Measurements from ENCODE around the gene CBLN2.
A peak's percentile ranks its signal among the peaks of the same experiment; 100 is the strongest.

CBLN2 gene

GRCh38 chr18:72542984-72543356 lies 1.2 kb downstream of the CBLN2 start (continued):
- no peak for TF ChIP-seq CREB5 (CRISPR knock-in tag; IDR thresholded peaks at IDR 0.05; ENCODE audit: low read depth)
- TF ChIP-seq ZNF70 (CRISPR knock-in tag; IDR thresholded peaks at IDR 0.05), result no peak
- TF ChIP-seq CSDC2 (CRISPR knock-in tag; IDR thresholded peaks at IDR 0.05), result no peak
- TF ChIP-seq ISL1 (CRISPR knock-in tag; IDR thresholded peaks at IDR 0.05), result no peak
- TF ChIP-seq, protein P1, sequence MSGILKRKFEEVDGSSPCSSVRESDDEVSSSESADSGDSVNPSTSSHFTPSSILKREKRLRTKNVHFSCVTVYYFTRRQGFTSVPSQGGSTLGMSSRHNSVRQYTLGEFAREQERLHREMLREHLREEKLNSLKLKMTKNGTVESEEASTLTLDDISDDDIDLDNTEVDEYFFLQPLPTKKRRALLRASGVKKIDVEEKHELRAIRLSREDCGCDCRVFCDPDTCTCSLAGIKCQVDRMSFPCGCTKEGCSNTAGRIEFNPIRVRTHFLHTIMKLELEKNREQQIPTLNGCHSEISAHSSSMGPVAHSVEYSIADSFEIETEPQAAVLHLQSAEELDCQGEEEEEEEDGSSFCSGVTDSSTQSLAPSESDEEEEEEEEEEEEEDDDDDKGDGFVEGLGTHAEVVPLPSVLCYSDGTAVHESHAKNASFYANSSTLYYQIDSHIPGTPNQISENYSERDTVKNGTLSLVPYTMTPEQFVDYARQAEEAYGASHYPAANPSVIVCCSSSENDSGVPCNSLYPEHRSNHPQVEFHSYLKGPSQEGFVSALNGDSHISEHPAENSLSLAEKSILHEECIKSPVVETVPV (CRISPR knock-in tag; IDR thresholded peaks at IDR 0.05), result no peak
- no peak for TF ChIP-seq ESRRG (CRISPR knock-in tag; IDR thresholded peaks at IDR 0.05)
- no peak for TF ChIP-seq BACH2 (CRISPR knock-in tag; IDR thresholded peaks at IDR 0.05; ENCODE audit: borderline replicate concordance)
- no peak for TF ChIP-seq OSR1 (CRISPR knock-in tag; IDR thresholded peaks at IDR 0.05)
- TF ChIP-seq ZC3H10 (CRISPR knock-in tag; IDR thresholded peaks at IDR 0.05), result no peak

DNA sequence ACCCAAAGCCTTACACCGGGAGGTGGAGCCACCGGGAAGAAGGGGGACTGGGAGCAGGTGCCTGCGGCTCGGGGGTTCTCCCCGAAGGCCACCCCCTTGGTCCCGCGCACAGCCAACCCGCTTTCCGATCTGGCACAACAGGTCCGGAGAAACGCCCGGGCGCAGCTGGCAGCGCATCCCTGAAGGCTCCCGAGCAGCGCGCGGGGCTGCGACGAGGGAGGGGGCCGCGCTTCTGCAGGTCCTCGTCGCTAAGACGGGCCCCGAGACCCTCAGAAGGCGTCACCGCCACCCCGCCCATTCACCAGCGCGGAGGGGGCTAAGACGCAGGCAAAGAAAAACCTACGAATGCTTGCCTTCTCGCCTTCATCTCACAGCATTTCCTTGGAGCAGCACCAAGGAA lies 1.8 kb downstream of the CBLN2 start:
- no peak for TF ChIP-seq ZNF8 (CRISPR knock-in tag; IDR thresholded peaks at IDR 0.05)
- no peak for TF ChIP-seq PPARA (CRISPR knock-in tag; IDR thresholded peaks at IDR 0.05; ENCODE audit: borderline replicate concordance)
- TF ChIP-seq, protein P1 (CRISPR knock-in tag; IDR thresholded peaks at IDR 0.05), result no peak
- no peak for TF ChIP-seq PATZ1 (CRISPR knock-in tag; IDR thresholded peaks at IDR 0.05; ENCODE audit: borderline replicate concordance)
- TF ChIP-seq TCF4 (CRISPR knock-in tag; IDR thresholded peaks at IDR 0.05; ENCODE audit: borderline replicate concordance), result no peak
- no peak for TF ChIP-seq RARB (CRISPR knock-in tag; IDR thresholded peaks at IDR 0.05)
- TF ChIP-seq ISL1 (CRISPR knock-in tag; IDR thresholded peaks at IDR 0.05), result no peak
- TF ChIP-seq, protein P2, sequence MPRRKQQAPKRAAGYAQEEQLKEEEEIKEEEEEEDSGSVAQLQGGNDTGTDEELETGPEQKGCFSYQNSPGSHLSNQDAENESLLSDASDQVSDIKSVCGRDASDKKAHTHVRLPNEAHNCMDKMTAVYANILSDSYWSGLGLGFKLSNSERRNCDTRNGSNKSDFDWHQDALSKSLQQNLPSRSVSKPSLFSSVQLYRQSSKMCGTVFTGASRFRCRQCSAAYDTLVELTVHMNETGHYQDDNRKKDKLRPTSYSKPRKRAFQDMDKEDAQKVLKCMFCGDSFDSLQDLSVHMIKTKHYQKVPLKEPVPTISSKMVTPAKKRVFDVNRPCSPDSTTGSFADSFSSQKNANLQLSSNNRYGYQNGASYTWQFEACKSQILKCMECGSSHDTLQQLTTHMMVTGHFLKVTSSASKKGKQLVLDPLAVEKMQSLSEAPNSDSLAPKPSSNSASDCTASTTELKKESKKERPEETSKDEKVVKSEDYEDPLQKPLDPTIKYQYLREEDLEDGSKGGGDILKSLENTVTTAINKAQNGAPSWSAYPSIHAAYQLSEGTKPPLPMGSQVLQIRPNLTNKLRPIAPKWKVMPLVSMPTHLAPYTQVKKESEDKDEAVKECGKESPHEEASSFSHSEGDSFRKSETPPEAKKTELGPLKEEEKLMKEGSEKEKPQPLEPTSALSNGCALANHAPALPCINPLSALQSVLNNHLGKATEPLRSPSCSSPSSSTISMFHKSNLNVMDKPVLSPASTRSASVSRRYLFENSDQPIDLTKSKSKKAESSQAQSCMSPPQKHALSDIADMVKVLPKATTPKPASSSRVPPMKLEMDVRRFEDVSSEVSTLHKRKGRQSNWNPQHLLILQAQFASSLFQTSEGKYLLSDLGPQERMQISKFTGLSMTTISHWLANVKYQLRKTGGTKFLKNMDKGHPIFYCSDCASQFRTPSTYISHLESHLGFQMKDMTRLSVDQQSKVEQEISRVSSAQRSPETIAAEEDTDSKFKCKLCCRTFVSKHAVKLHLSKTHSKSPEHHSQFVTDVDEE (CRISPR knock-in tag; IDR thresholded peaks at IDR 0.05), result no peak
- no peak for TF ChIP-seq ARNTL (CRISPR knock-in tag; IDR thresholded peaks at IDR 0.05; ENCODE audit: borderline replicate concordance, low read depth)
- no peak for TF ChIP-seq SNAI2 (CRISPR knock-in tag; IDR thresholded peaks at IDR 0.05)
- TF ChIP-seq OSR1 (CRISPR knock-in tag; IDR thresholded peaks at IDR 0.05), result no peak
- no peak for TF ChIP-seq ZFP3 (CRISPR knock-in tag; IDR thresholded peaks at IDR 0.05)
- no peak for TF ChIP-seq BACH2 (CRISPR knock-in tag; IDR thresholded peaks at IDR 0.05; ENCODE audit: borderline replicate concordance)
- TF ChIP-seq ESRRG (CRISPR knock-in tag; IDR thresholded peaks at IDR 0.05), result no peak
- TF ChIP-seq ZNF565 (CRISPR knock-in tag; conservative IDR thresholded peaks at IDR 0.05; ENCODE audit: low read depth), result no peak
- no peak for TF ChIP-seq CSDC2 (CRISPR knock-in tag; IDR thresholded peaks at IDR 0.05)
- no peak for TF ChIP-seq ZC3H10 (CRISPR knock-in tag; IDR thresholded peaks at IDR 0.05)
- TF ChIP-seq ZNF70 (CRISPR knock-in tag; IDR thresholded peaks at IDR 0.05), result no peak
- ATAC-seq, result peak; percentile 31

DNA sequence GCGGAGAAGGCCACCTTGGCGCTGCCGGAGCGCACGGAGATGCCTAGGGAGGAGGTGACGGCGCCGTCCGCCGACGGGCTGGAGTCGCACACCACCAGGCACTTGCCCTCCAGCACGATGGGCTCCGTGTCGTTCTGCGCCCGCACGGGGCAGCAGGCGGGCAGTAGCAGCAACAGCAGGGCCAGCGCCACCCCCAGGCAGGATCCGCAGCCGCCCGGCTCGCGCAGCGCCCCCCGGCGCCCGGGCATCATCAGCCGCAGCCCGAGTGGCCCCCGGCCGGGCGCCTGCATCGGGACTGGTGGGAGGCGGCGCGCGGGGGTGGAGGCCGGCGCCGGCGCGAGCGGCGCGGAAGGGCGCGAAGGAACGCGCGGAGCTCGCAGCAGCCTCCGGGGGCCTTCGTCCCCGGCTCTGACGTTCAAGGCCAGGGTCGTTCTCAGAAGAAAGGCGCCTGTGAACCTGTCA lies 2.2 kb downstream of the CBLN2 start:
- ATAC-seq, result peak; percentile 9
- TF ChIP-seq ZNF8 (CRISPR knock-in tag; IDR thresholded peaks at IDR 0.05), result no peak

GRCh38 chr18:72539901-72540300 lies 4.2 kb downstream of the CBLN2 start:
- no peak for ATAC-seq
- TF ChIP-seq ZNF8 (CRISPR knock-in tag; IDR thresholded peaks at IDR 0.05), result no peak
- no peak for TF ChIP-seq ZNF70 (CRISPR knock-in tag; IDR thresholded peaks at IDR 0.05)
- no peak for TF ChIP-seq SNAI2 (CRISPR knock-in tag; IDR thresholded peaks at IDR 0.05)
- no peak for TF ChIP-seq CREB5 (CRISPR knock-in tag; IDR thresholded peaks at IDR 0.05; ENCODE audit: low read depth)
- no peak for TF ChIP-seq ISL1 (CRISPR knock-in tag; IDR thresholded peaks at IDR 0.05)
- no peak for TF ChIP-seq RARB (CRISPR knock-in tag; IDR thresholded peaks at IDR 0.05)
- TF ChIP-seq PATZ1 (CRISPR knock-in tag; IDR thresholded peaks at IDR 0.05; ENCODE audit: borderline replicate concordance), result no peak
- TF ChIP-seq, protein P1 (CRISPR knock-in tag; IDR thresholded peaks at IDR 0.05), result no peak

All from SK-N-SH treated with all-trans-retinoic acid at 6 μM for 48 hours (cell line).